GM18507 (cell line): Measurements from ENCODE around the gene DNAH12.
"Not testable (repeated sequence)": the region's sequence is repeated elsewhere in the genome, so short reads cannot be mapped to it uniquely, and the experiment has no call there.

Experiments
- DNase-seq: peaks from one replicate; pipeline ENCODE4 v3.0.0; 2011; ENCODE audit warnings: low read depth; ENCODE audit not compliant: insufficient read length; ENCODE audit errors: extremely low spot score
- FAIRE-seq: peaks from 2 replicates; lab custom pipeline; 2011; peaks lifted over from hg19 to GRCh38; lab: Jason Lieb, UNC

The DNAH12 gene

GRCh38 chr3:57423335-57423734 is 120.8 kb downstream of the DNAH12 start:
- FAIRE-seq (no peak), DNase-seq (no peak)

- DNase-seq (no peak), FAIRE-seq (no peak)
Measured at GRCh38 chr3:57421336-57421735, 122.8 kb downstream of the DNAH12 start.

GRCh38 chr3:57420001-57420400 is 124.1 kb downstream of the DNAH12 start:
- DNase-seq (no peak), FAIRE-seq (no peak)

GRCh38 chr3:57411715-57412114 is 132.4 kb downstream of the DNAH12 start:
- DNase-seq (no peak), FAIRE-seq (no peak)

GRCh38 chr3:57409471-57409870 is 134.7 kb downstream of the DNAH12 start:
- FAIRE-seq (no peak), DNase-seq (no peak)

GRCh38 chr3:57402675-57403074 is 141.5 kb downstream of the DNAH12 start:
- FAIRE-seq: no peak

GRCh38 chr3:57397175-57398026 is 146.7 kb downstream of the DNAH12 start:
- FAIRE-seq (no peak), DNase-seq (peak; percentile 43)

More at GRCh38 chr3:57402675-57403074, 141.5 kb downstream of the DNAH12 start:
- DNase-seq: no peak

- DNase-seq: no peak
- FAIRE-seq: no peak
Measured at GRCh38 chr3:57393977-57394376, 150.2 kb downstream of the DNAH12 start.

GRCh38 chr3:57391767-57392166 is 152.4 kb downstream of the DNAH12 start:
- DNase-seq (no peak), FAIRE-seq (no peak)

- no peak for DNase-seq
- no peak for FAIRE-seq
Measured at GRCh38 chr3:57389271-57389670, 154.9 kb downstream of the DNAH12 start.

GRCh38 chr3:57386307-57386706 is 157.8 kb downstream of the DNAH12 start:
- DNase-seq (no peak), FAIRE-seq (no peak)

GRCh38 chr3:57385498-57385897 is 158.6 kb downstream of the DNAH12 start:
- DNase-seq (no peak), FAIRE-seq (no peak)

GRCh38 chr3:57383838-57384237 is 160.3 kb downstream of the DNAH12 start:
- DNase-seq: no peak
- no peak for FAIRE-seq

- no peak for FAIRE-seq
- no peak for DNase-seq
Measured at GRCh38 chr3:57383406-57383805, 160.7 kb downstream of the DNAH12 start.

GRCh38 chr3:57382933-57383332 is 161.2 kb downstream of the DNAH12 start:
- no peak for FAIRE-seq

GRCh38 chr3:57370341-57370740 is 173.8 kb downstream of the DNAH12 start:
- no peak for FAIRE-seq
- no peak for DNase-seq

More at GRCh38 chr3:57382933-57383332, 161.2 kb downstream of the DNAH12 start:
- no peak for DNase-seq

- DNase-seq, FAIRE-seq: not testable (repeated sequence)
Measured at GRCh38 chr3:57365089-57365488, 179.1 kb downstream of the DNAH12 start.

- FAIRE-seq, DNase-seq: not testable (repeated sequence)
Measured at GRCh38 chr3:57356275-57356674, 187.9 kb downstream of the DNAH12 start.

GRCh38 chr3:57354768-57355167 is 189.4 kb downstream of the DNAH12 start:
- no peak for DNase-seq
- no peak for FAIRE-seq

- DNase-seq: no peak
- no peak for FAIRE-seq
Measured at GRCh38 chr3:57350271-57350670, 193.9 kb downstream of the DNAH12 start.

GRCh38 chr3:57339071-57339642 is 205.0 kb downstream of the DNAH12 start:
- DNase-seq, FAIRE-seq: not testable (repeated sequence)
